GM12801 (cell line): Measurements from ENCODE around the gene LUZP2.

Experiments used
- CTCF ChIP-seq: IDR thresholded peaks from one replicate; pipeline ENCODE4 v1.5.1; 2011; ENCODE audit warnings: control low read depth; ENCODE audit not compliant: insufficient read length; ENCODE audit errors: extremely low read depth

Gene LUZP2

GRCh38 chr11:24615451-24616160 lies 118.8 kb downstream of the LUZP2 start:
- TF ChIP-seq CTCF: no peak

- TF ChIP-seq CTCF: no peak
Measured at GRCh38 chr11:24617856-24618255, 121.0 kb downstream of the LUZP2 start.

- no peak for TF ChIP-seq CTCF
Measured at GRCh38 chr11:24619900-24620299, 123.0 kb downstream of the LUZP2 start.

- no peak for TF ChIP-seq CTCF
Measured at GRCh38 chr11:24622262-24622661, 125.4 kb downstream of the LUZP2 start.

- no peak for TF ChIP-seq CTCF
Measured at GRCh38 chr11:24623121-24623520, 126.3 kb downstream of the LUZP2 start.

- TF ChIP-seq CTCF: no peak
Measured at GRCh38 chr11:24624432-24624831, 127.6 kb downstream of the LUZP2 start.

- no peak for TF ChIP-seq CTCF
Measured at GRCh38 chr11:24625975-24626374, 129.1 kb downstream of the LUZP2 start.
